Lower leg skin (tissue), 4 donors: Measurements from ENCODE around the gene APBB2. TPM values are rescaled to one million over a fixed set of nuclear protein-coding genes. Genes with fewer than 3 reads are reported as not detected.

Source experiments
- DNase-seq, 2 donors: peaks; one replicate each; pipeline ENCODE4 v3.0.0-alpha.2; 2019; ENCODE audit warnings: low spot score in 2 of 2
- H3K4me3 ChIP-seq: fragments of 200-600 bp; sonication (generic); 2 replicates; pipeline ENCODE4 v1.5.1; 2017; ENCODE audit warnings: mild to moderate bottlenecking, low read depth; ENCODE audit not compliant: poor library complexity, severe bottlenecking
- POLR2A ChIP-seq, 2 donors: fragments of 450-650 bp; IDR thresholded peaks; one replicate each; pipeline ENCODE4 v1.6.1; 2016 to 2017; ENCODE audit warnings: antibody characterized with exemption in 2 of 2, mild to moderate bottlenecking in 1 of 2, moderate library complexity in 1 of 2
- WGBS, 2 donors: methylation state at CpG; one replicate each; pipeline ENCODE4 v1.1.5; 2018; 5-methylcytosine and 5-hydroxymethylcytosine counted together
- intact Hi-C: fragments of 100-400 bp; cut with DNase I; formaldehyde crosslinking; loops from one replicate; pipeline ENCODE4 v1.15.0; 2023; ENCODE audit warnings: low total_unique reads
- total RNA-seq, 4 donors: library from RNA; depleted of rRNA; stranded (reverse); fragments of >200 nt; gene quantifications; one replicate each; pipeline ENCODE4 v1.1.0, GENCODE V29; 2016
- TF ChIP-seq, protein P1 (sequence below), 3 donors: fragments of 450-650 bp; IDR thresholded peaks; one replicate each; pipeline ENCODE4 v1.5.1; 2016; ENCODE audit warnings: antibody characterized with exemption in 3 of 3, mild to moderate bottlenecking in 3 of 3, moderate library complexity in 2 of 3

Gene APBB2
- total RNA-seq, 4 donors from 2014 or later = 24.0 to 49.2 (median 43.3) TPM

- no peak for DNase-seq
- 95 to 96% methylated on average over 5 of the region's 5 CpGs for WGBS, 2 donors
- H3K4me3 ChIP-seq = no peak overlapping the region
- intact Hi-C loops = no loop called here
- TF ChIP-seq, protein P1, sequence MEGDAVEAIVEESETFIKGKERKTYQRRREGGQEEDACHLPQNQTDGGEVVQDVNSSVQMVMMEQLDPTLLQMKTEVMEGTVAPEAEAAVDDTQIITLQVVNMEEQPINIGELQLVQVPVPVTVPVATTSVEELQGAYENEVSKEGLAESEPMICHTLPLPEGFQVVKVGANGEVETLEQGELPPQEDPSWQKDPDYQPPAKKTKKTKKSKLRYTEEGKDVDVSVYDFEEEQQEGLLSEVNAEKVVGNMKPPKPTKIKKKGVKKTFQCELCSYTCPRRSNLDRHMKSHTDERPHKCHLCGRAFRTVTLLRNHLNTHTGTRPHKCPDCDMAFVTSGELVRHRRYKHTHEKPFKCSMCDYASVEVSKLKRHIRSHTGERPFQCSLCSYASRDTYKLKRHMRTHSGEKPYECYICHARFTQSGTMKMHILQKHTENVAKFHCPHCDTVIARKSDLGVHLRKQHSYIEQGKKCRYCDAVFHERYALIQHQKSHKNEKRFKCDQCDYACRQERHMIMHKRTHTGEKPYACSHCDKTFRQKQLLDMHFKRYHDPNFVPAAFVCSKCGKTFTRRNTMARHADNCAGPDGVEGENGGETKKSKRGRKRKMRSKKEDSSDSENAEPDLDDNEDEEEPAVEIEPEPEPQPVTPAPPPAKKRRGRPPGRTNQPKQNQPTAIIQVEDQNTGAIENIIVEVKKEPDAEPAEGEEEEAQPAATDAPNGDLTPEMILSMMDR (IDR thresholded peaks at IDR 0.05) = no peak
- TF ChIP-seq POLR2A (IDR thresholded peaks at IDR 0.05) = no peak
Measured at GRCh38 chr4:40966091-40966490, 248.3 kb downstream of the APBB2 start.

GRCh38 chr4:40963897-40964478 lies 250.4 kb downstream of the APBB2 start:
- no peak for DNase-seq
- TF ChIP-seq, protein P1 (IDR thresholded peaks at IDR 0.05) = no peak
- no peak for TF ChIP-seq POLR2A (IDR thresholded peaks at IDR 0.05)
- intact Hi-C loops = no loop called here
- H3K4me3 ChIP-seq = no peak overlapping the region
- WGBS, 2 donors = 98 to 100% methylated on average over 1 of the region's 1 CpG

- DNase-seq = no peak
- 65 to 69% methylated on average over 7 of the region's 7 CpGs for WGBS, 2 donors
- intact Hi-C loops = no loop called here
- no peak for TF ChIP-seq POLR2A (IDR thresholded peaks at IDR 0.05)
- TF ChIP-seq, protein P1 (IDR thresholded peaks at IDR 0.05) = no peak
- no peak overlapping the region for H3K4me3 ChIP-seq
Measured at GRCh38 chr4:40962551-40963180, 251.7 kb downstream of the APBB2 start.

DNA sequence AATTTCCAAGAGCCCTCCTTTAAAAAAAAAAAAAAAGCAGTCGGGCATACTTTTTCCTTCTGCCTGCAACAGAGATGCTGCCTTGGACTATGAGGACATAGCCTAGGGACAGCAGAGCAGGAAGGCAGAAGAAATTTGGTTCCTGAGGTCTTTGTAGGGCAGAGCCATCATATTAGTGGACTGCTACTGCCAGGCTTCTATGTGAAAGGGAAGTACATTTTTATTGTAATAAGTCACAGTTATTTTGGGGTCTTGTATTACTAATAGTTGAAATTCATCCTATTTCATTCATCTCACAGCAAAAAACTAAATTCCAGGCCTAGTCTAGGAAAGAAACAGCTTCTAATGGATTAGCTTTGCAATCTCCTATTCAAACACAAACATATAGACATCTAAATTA lies 253.4 kb downstream of the APBB2 start:
- intact Hi-C loops = no loop called here
- no peak for DNase-seq
- no peak overlapping the region for H3K4me3 ChIP-seq
- WGBS, 2 donors = 94 to 97% methylated on average over 1 of the region's 1 CpG
- TF ChIP-seq, protein P1 (IDR thresholded peaks at IDR 0.05) = no peak
- TF ChIP-seq POLR2A (IDR thresholded peaks at IDR 0.05) = no peak

DNA sequence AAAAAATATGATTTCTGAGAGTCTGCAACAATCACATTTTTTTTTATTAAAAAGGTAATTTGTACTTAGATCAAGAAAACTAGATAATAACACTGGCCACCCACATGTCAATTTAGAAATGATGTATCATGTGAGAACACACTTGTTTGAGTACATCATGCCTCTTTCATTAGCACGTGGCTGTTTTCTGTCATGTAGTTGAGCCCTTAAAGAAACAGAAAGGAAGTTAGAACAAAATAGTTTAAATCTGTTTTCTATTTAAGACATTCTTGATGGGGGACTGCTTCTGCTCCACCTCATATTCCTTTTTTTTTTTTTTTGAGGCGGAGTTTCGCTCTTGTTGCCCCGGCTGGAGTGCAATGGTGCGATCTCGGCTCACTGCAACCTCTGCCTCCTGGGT lies 257.1 kb downstream of the APBB2 start:
- TF ChIP-seq, protein P1 (IDR thresholded peaks at IDR 0.05) = no peak
- TF ChIP-seq POLR2A (IDR thresholded peaks at IDR 0.05) = no peak
- intact Hi-C loops = no loop called here
- no peak overlapping the region for H3K4me3 ChIP-seq
- no peak for DNase-seq
- 66 to 79% methylated on average over 6 of the region's 6 CpGs for WGBS, 2 donors
